Measurements from ENCODE around the gene CTH.
"Not testable (repeated sequence)": the region's sequence is repeated elsewhere in the genome, so short reads cannot be mapped to it uniquely, and the experiment has no call there.

CTH gene

DNA sequence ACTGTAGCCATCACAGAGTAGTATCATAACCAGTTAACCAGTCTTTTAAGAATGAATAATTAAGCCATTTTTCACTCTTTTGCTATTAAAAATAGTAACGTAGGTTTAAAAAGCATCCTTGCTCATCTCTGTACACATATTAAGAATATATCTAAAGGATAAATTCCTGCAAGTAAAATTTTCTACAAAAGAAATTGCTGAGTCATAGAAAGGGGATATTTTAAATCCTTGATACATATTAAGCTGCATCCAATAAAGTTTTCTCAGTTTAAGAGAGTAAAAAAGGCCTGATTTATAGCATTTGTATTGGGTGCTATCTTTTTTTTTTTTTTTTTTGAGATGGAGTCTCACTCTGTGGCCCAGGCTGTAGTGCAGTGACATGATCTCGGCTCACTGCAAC is 1.9 kb upstream of the CTH start:
- no peak for DNase-seq (ENCODE audit: low spot score)

DNA sequence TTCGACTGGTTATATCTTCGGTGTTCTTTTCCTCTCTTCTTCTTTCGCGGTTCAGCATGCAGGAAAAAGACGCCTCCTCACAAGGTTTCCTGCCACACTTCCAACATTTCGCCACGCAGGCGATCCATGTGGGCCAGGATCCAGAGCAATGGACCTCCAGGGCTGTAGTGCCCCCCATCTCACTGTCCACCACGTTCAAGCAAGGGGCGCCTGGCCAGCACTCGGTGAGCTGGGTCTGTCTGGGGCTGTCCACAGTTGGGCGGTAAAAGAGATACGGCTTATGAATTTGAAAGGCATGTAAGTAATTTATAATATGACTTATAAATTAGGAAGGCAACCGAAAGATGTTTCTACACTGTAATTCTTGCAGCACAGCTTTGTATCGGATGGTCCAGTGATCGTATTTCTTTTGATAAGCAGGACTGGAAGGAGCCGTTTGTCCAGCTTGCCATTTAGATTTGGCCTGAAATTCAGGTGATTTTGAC is 334 bp downstream of the CTH start:
- DNase-seq (ENCODE audit: low spot score): no peak

- DNase-seq (ENCODE audit: low spot score): no peak
These were observed 4.8 kb downstream of the CTH start for GRCh38 chr1:70415882-70416281.

- not testable (repeated sequence) for DNase-seq (ENCODE audit: low spot score)
These were observed 8.1 kb downstream of the CTH start for GRCh38 chr1:70418973-70419734.

DNA sequence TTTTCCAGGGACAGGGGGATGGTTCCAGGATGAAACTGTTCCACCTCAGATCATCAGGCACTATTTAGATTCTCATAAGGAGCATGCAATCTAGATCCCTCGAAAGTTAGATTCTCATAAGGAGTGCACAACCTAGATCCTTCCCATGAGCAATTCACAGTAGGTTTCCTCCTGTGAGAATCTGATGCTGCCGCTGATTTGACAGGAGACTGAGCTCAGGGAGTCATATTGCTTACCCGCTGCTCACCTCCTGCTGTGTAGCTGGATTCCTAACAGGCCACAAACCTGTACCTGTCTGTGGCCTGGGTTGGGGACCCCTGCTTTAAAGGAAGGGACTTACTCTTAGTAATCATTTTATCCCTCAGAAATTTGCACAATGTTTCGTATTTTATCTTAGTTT is 9.3 kb downstream of the CTH start:
- no peak for DNase-seq (ENCODE audit: low spot score)

DNA sequence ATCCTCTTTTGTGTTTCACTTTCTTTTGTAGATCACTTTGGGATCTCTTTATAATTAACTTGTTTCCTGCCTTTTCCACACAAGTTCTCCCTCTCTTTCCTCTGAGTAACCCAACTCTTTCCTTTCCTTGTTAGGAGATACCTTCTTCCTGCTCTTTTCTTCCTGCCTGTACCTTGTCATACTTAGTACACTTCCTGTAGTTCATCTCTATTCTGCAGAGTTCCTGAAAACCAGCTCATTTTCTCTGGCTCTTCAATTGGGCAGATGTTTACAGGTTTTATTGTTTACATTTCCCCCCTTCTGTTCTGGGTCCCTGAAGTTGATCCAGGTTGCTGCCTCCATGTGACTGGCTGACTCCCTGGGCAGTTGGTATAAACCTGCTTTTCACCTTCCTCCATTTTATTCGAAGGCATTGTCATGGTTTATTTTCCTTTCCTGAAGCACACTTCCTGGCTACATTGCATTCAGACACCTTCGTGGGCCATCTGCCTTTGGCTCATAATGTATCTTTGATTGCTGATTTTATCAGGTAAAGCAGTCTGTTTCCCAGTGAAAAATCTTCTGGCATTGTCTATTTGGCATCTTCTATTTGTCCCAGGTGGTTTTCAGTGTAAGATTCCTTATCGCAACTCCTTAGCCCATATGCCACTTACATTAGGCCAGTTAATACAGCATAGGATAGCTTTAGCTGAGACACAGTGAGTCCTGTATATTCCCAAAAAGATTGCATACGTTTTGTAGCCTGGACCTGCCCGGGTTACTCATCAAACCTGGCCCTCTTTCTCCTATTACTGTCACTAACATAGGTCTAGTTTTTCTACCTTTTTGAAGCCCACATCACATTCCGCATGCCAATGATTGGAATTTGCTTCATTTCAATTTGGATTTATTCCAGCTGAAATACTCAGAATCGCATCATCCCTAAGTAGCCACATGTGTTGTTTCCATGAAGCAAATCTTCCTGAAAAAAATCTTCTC is 15.4 kb downstream of the CTH start:
- no peak for DNase-seq (ENCODE audit: low spot score)

- no peak for DNase-seq (ENCODE audit: low spot score)
These were observed 16.9 kb downstream of the CTH start for GRCh38 chr1:70427976-70428375.

GRCh38 chr1:70429219-70429618 is 18.2 kb downstream of the CTH start:
- DNase-seq (ENCODE audit: low spot score): no peak

DNA sequence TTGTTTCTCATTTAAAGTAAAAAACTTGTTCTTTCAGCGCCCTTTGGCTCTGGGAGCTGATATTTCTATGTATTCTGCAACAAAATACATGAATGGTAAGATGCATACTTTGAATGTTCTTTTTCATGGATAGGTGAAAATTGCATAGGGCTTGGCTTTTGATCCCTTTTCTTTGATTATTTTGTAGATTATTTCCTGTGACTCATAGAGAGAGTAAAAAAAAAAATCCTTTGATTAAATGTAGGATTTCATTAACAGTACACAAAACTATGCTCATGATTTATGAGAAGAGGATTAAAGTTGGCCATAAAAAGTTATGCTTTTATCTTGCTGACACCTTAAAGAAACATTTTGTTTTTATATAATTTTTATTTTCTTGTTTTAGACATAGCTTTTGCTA is 18.7 kb downstream of the CTH start:
- DNase-seq (ENCODE audit: low spot score): no peak

- DNase-seq (ENCODE audit: low spot score): no peak
These were observed 20.2 kb downstream of the CTH start for GRCh38 chr1:70431317-70431716.

GRCh38 chr1:70431874-70432273 is 20.8 kb downstream of the CTH start:
- DNase-seq (ENCODE audit: low spot score): no peak

- DNase-seq (ENCODE audit: low spot score): no peak
These were observed 23.3 kb downstream of the CTH start for GRCh38 chr1:70434253-70434859.

DNA sequence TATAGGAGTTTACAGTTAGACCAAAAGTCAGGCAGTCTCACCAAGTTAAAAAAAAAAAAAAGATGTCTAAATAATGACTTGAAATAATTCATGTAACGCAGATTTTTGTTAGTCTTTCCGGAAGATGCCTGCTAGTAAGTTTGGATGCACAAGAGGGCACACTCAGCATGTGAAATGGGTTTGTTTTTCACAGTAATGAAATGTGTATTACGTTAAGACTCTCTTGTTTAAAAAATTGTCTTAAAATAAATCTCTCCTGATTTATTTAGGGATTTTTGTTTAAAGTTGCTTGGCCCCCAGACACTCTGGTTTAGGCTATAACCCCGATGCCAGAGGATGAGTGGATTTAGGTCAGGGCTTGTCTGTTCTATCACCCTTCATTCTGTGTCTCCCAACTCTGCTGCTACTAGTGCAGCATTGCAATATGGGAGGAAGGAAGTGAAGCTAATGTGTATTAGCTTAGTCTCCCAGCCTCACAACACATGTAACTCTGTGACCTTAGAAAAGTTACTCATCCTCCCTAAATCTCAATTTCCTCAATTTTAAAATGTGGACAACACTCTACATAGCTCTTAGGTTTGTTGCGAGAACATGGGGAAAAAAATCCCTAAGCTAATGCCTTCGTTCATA is 25.7 kb downstream of the CTH start:
- DNase-seq (ENCODE audit: low spot score): no peak

DNA sequence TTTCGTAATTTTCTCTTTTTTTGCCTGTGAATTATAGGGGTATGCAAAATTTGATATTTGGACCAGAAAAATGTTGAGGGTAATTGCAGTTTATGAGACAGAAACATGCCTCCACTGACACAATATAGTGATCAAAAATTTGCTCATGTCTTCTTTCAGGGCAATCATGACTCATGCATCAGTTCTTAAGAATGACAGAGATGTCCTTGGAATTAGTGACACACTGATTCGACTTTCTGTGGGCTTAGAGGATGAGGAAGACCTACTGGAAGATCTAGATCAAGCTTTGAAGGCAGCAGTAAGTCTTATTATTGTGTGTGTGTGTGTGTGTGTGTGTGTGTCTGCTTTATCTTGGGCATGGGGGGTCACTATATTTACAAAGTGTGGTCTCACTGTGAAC is 27.5 kb downstream of the CTH start:
- DNase-seq (ENCODE audit: low spot score): no peak

- no peak for DNase-seq (ENCODE audit: low spot score)
These were observed 29.7 kb downstream of the CTH start for GRCh38 chr1:70440642-70441391.

- DNase-seq (ENCODE audit: low spot score): no peak
These were observed 30.4 kb downstream of the CTH start for GRCh38 chr1:70441392-70442035.

DNA sequence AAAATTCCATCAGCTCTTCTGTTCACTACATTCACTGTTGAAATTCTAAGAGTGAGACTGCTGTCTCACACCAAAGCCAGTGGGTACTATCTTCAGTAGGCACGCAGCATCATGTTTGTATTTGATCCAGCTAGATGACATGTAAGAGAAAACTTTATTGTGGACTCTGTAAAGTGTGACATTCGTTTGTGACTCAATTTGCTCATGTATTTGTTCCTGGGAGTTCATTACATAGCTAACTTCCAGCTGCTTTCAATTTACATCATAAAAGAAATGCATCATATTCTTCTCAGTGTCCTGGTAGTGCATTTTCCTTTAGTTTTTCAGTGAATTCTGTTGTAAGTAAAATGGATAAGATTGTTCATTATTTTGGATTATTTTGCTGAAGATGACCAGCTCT is 31.4 kb downstream of the CTH start:
- no peak for DNase-seq (ENCODE audit: low spot score)

- DNase-seq (ENCODE audit: low spot score): no peak
These were observed 32.7 kb downstream of the CTH start for GRCh38 chr1:70443739-70444138.

DNA sequence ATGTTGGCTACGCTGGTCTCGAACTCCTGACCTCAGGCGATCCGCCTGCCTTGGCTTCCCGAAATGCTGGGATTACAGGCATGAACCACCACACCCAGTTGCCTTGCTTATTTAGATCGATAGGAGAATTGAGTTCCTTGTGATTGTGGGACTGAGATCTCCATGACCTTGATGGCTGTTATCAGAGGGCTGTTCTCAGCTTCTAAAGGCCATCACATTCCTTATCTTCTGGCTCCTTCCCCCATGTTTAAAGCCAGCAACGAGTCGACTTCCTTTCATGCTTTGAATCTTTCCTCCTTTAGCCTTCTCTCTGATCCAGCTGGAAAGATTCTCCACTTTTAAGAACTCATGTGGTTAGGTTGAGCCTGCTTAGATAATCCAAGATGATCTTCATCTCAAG is 38.0 kb downstream of the CTH start:
- no peak for DNase-seq (ENCODE audit: low spot score)

DNA sequence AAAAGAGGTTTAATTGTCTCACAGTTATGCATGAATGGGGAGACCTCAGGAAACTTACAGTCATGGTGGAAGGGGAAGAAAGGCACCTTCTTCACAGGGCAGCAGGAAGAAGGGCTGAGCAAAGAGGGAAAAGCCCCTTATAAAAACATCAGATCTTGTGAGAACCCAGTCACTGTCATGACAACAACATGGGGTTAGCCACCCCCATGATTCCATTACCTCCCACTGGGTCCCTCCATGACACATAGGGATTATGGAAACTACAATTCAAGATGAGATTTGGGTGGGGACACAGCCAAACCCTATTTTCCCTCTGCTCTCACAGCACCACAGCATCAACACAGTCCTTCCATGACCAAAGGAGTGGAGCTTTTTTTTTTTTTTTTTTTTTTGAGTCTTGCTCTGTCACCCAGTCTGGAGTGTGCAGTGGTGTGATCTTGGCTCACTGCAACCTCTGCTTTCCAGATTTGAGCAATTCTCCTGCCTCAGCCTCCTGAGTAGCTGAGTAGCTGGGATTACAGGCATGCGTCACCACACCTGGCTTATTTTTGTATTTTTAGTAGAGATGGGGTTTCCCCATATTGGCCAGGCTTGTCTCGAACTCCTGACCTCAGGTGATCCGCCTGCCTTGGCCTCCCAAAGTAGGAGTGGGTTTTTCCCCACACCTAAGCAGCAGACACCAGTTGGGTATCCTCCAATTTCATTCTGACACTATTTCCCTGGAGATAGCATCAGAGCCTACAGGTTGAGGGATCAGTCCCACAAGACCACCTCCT is 41.3 kb downstream of the CTH start:
- not testable (repeated sequence) for DNase-seq (ENCODE audit: low spot score)

All from iPS-NIHi11 (cell line).